ENCODE data around the gene GPR160. TPM values are rescaled to one million over a fixed set of nuclear protein-coding genes. Genes with fewer than 3 reads are reported as not detected.

GPR160 gene
- total RNA-seq, 1 experiment from 2014 or later = 9.9 TPM

DNA sequence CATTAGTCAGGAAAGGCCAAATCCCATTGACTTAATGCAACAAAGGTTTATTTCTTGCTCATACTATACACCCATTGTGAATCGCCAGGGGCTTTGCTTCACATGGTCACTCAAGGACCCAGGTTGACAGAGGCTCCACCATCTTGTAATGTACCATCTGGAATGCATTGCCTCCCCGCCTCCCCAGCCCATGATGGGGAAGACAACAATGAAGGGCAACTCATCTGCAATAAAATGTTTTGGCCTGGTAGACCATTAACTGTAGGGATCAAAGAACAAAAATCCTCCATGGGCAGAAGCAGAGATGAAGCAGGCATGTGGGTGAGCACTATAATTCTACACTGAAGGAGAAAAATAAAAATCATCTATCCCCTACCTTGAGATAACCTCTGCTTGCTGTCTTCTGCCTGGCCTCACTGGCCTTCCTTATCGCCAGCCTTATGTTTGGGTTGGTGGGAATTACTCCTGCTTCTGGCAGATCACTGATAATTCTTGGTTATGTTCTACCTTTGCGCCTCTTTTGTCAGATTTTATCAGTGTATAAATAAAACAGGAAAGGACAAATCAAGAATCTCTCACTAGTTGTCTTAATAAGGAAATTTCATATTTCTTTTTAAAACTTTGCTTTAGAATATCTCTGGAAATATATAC lies 37.8 kb downstream of the GPR160 start:
- no peak overlapping the region for H2AFZ ChIP-seq (ENCODE audit: low read depth, low read length, poor library complexity, severe bottlenecking)
- no peaks in the 10 kb centered on the region for H3K4me1 ChIP-seq (ENCODE audit: control insufficient read depth in 1 of 2, insufficient read depth in 2 of 2, low read length in 2 of 2)
- no peak overlapping the region for H3K27ac ChIP-seq (ENCODE audit: low read depth, low read length)
- intact Hi-C loops (cut with micrococcal nuclease) = no loop called here
- RAD21 ChIA-PET (ENCODE audit: low non-redundant PET in 1 of 2, low total read pairs in 2 of 2, uncharacterized antibody in 2 of 2, unreplicated experiment in 2 of 2) = no interaction called here
- H3K9ac ChIP-seq (ENCODE audit: low read length) = no peak overlapping the region
- BruUV-seq (replicated peaks) = no TSS peak
- POLR2A ChIA-PET = no interaction called here
- no peaks in the 10 kb centered on the region for H3K27me3 ChIP-seq (ENCODE audit: insufficient read depth, low read length)
- TF ChIP-seq, protein P1, sequence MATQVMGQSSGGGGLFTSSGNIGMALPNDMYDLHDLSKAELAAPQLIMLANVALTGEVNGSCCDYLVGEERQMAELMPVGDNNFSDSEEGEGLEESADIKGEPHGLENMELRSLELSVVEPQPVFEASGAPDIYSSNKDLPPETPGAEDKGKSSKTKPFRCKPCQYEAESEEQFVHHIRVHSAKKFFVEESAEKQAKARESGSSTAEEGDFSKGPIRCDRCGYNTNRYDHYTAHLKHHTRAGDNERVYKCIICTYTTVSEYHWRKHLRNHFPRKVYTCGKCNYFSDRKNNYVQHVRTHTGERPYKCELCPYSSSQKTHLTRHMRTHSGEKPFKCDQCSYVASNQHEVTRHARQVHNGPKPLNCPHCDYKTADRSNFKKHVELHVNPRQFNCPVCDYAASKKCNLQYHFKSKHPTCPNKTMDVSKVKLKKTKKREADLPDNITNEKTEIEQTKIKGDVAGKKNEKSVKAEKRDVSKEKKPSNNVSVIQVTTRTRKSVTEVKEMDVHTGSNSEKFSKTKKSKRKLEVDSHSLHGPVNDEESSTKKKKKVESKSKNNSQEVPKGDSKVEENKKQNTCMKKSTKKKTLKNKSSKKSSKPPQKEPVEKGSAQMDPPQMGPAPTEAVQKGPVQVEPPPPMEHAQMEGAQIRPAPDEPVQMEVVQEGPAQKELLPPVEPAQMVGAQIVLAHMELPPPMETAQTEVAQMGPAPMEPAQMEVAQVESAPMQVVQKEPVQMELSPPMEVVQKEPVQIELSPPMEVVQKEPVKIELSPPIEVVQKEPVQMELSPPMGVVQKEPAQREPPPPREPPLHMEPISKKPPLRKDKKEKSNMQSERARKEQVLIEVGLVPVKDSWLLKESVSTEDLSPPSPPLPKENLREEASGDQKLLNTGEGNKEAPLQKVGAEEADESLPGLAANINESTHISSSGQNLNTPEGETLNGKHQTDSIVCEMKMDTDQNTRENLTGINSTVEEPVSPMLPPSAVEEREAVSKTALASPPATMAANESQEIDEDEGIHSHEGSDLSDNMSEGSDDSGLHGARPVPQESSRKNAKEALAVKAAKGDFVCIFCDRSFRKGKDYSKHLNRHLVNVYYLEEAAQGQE (IDR thresholded peaks at IDR 0.05; ENCODE audit: low read depth) = no peak
- TF ChIP-seq, protein P2, sequence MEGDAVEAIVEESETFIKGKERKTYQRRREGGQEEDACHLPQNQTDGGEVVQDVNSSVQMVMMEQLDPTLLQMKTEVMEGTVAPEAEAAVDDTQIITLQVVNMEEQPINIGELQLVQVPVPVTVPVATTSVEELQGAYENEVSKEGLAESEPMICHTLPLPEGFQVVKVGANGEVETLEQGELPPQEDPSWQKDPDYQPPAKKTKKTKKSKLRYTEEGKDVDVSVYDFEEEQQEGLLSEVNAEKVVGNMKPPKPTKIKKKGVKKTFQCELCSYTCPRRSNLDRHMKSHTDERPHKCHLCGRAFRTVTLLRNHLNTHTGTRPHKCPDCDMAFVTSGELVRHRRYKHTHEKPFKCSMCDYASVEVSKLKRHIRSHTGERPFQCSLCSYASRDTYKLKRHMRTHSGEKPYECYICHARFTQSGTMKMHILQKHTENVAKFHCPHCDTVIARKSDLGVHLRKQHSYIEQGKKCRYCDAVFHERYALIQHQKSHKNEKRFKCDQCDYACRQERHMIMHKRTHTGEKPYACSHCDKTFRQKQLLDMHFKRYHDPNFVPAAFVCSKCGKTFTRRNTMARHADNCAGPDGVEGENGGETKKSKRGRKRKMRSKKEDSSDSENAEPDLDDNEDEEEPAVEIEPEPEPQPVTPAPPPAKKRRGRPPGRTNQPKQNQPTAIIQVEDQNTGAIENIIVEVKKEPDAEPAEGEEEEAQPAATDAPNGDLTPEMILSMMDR (IDR thresholded peaks at IDR 0.05 in 2 of 3, conservative IDR thresholded peaks at IDR 0.05 in 1 of 3; ENCODE audit: borderline replicate concordance in 1 of 3, insufficient read depth in 1 of 3, low read depth in 2 of 3, low read length in 2 of 3) = no peak
- TF ChIP-seq ELF1 (IDR thresholded peaks at IDR 0.05; ENCODE audit: borderline replicate concordance, low read depth) = no peak
- no peak for TF ChIP-seq SP1 (IDR thresholded peaks at IDR 0.05; ENCODE audit: low read depth)
- TF ChIP-seq ZFX (IDR thresholded peaks at IDR 0.05) = no peak
- no peak for TF ChIP-seq SRF (IDR thresholded peaks at IDR 0.05; ENCODE audit: low read depth)
- no peaks in the 10 kb centered on the region for H4K20me1 ChIP-seq (ENCODE audit: insufficient read depth)
- no peaks in the 10 kb centered on the region for H3K9me2 ChIP-seq (ENCODE audit: insufficient read depth)
- CTCF ChIA-PET = no interaction called here
- no peak for DNase-seq (ENCODE audit: low read depth, low spot score)
- no peaks in the 10 kb centered on the region for H3K79me2 ChIP-seq (ENCODE audit: insufficient read depth, low read length)
- H3K9me3 ChIP-seq (ENCODE audit: control insufficient read depth in 1 of 2, insufficient read depth in 1 of 2, low read depth in 1 of 2, low read length in 2 of 2) = no peaks in the 10 kb centered on the region
- no peaks in the 10 kb centered on the region for H3K36me3 ChIP-seq (ENCODE audit: control insufficient read depth in 1 of 2, insufficient read depth in 2 of 2, low read length in 2 of 2)
- H3K4me2 ChIP-seq (ENCODE audit: low read length) = no peak overlapping the region
- no peak overlapping the region for H3K4me3 ChIP-seq (replicated peaks in 1 of 2; ENCODE audit: low read depth in 1 of 2, low read length in 2 of 2)
- no peak for ATAC-seq
